HepG2 (cell line): Measurements from ENCODE around the gene SPACA4. TPM values are rescaled to one million over a fixed set of nuclear protein-coding genes. Genes with fewer than 3 reads are reported as not detected.
A peak's percentile ranks its signal among the peaks of the same experiment; 100 is the strongest.

Experiments
- BHLHE40 ChIP-seq: IDR thresholded peaks from 2 replicates; pipeline ENCODE4 v1.6.1; 2011; ENCODE audit warnings: low read length, improper control_type of control experiment
- CC2D1A ChIP-seq: sonication (generic); formaldehyde crosslinking; IDR thresholded peaks from 2 replicates; pipeline ENCODE4 v1.8.1; 2023; ENCODE audit warnings: mild to moderate bottlenecking, missing genetic modification reagents
- KDM4B ChIP-seq: sonication (generic); formaldehyde crosslinking; IDR thresholded peaks from 2 replicates; pipeline ENCODE4 v1.4.0; 2020; ENCODE audit warnings: missing genetic modification reagents
- MXD3 ChIP-seq: IDR thresholded peaks from 2 replicates; pipeline ENCODE4 v1.6.1; 2016; ENCODE audit warnings: mild to moderate bottlenecking, missing biosample characterization, missing genetic modification reagents
- PHF8 ChIP-seq: sonication (generic); formaldehyde crosslinking; IDR thresholded peaks from 2 replicates; pipeline ENCODE4 v1.5.0; 2020; ENCODE audit warnings: missing genetic modification reagents
- PRMT3 ChIP-seq: sonication (generic); formaldehyde crosslinking; IDR thresholded peaks from 2 replicates; pipeline ENCODE4 v1.8.1; 2022; ENCODE audit warnings: low read depth, mild to moderate bottlenecking, moderate library complexity, missing genetic modification reagents, borderline replicate concordance
- SALL1 ChIP-seq: sonication (generic); formaldehyde crosslinking; IDR thresholded peaks from 2 replicates; pipeline ENCODE4 v1.8.0; 2022; ENCODE audit warnings: mild to moderate bottlenecking, missing genetic modification reagents
- TRIM24 ChIP-seq: sonication (generic); formaldehyde crosslinking; IDR thresholded peaks from 2 replicates; pipeline ENCODE4 v1.8.0; 2022; ENCODE audit warnings: mild to moderate bottlenecking, missing genetic modification reagents
- ZBTB38 ChIP-seq: sonication (generic); formaldehyde crosslinking; IDR thresholded peaks from 2 replicates; pipeline ENCODE4 v1.5.1; 2020; ENCODE audit warnings: mild to moderate bottlenecking, missing genetic modification reagents
- ZBTB42 ChIP-seq: sonication (generic); formaldehyde crosslinking; IDR thresholded peaks from 2 replicates; pipeline ENCODE4 v1.5.0; 2020; ENCODE audit warnings: mild to moderate bottlenecking, missing genetic modification reagents
- ZNF296 ChIP-seq: sonication (generic); formaldehyde crosslinking; conservative IDR thresholded peaks from 2 replicates; pipeline ENCODE4 v1.5.0; 2020; ENCODE audit warnings: mild to moderate bottlenecking, missing genetic modification reagents
- ZNF432 ChIP-seq: sonication (generic); formaldehyde crosslinking; IDR thresholded peaks from 2 replicates; pipeline ENCODE4 v1.5.0; 2020; ENCODE audit warnings: missing genetic modification reagents, mild to moderate bottlenecking, borderline replicate concordance
- ZNF605 ChIP-seq: sonication (generic); formaldehyde crosslinking; IDR thresholded peaks from 2 replicates; pipeline ENCODE4 v1.8.0; 2022; ENCODE audit warnings: mild to moderate bottlenecking, missing genetic modification reagents
- ZNF616 ChIP-seq: sonication (generic); formaldehyde crosslinking; IDR thresholded peaks from 2 replicates; pipeline ENCODE4 v1.5.0; 2020; ENCODE audit warnings: low read depth, mild to moderate bottlenecking, missing genetic modification reagents
- polyA plus RNA-seq, 8 experiments: library from polyadenylated mRNA; depleted of rRNA in 3 of 8; stranded (reverse) in 7 of 8; unstranded in 1 of 8; fragments of >200 nt; fragmentation: Illumina TruSeq in 4 of 8; extraction: Trizol in 4 of 8; gene quantifications; 2 replicates each; pipeline versions ENCODE4 v1.2.1 to v1.2.3, GENCODE V29; 2011 to 2016; ENCODE audit warnings: low read depth in 4 of 8, missing spikeins in 1 of 8, mixed read lengths in 1 of 8; ENCODE audit not compliant: insufficient read depth in 1 of 8
- total RNA-seq, 5 experiments: library from RNA; depleted of rRNA; stranded (reverse); fragments of >200 nt; fragmentation: Illumina TruSeq; extraction: Trizol; gene quantifications; 2 replicates each; pipeline ENCODE4 v1.2.3, GENCODE V29; 2016; ENCODE audit warnings: low read depth in 1 of 5
- TF ChIP-seq, protein P1 (sequence below): sonication (generic); formaldehyde crosslinking; IDR thresholded peaks from 2 replicates; pipeline ENCODE4 v1.4.0; 2020; ENCODE audit warnings: missing genetic modification reagents
- TF ChIP-seq, protein P2 (sequence below): sonication (generic); formaldehyde crosslinking; conservative IDR thresholded peaks from 2 replicates; pipeline ENCODE4 v1.4.0; 2020; ENCODE audit warnings: missing genetic modification reagents
- TF ChIP-seq, protein P3 (sequence below): sonication (generic); formaldehyde crosslinking; IDR thresholded peaks from 2 replicates; pipeline ENCODE4 v1.4.0; 2020; ENCODE audit warnings: mild to moderate bottlenecking, low read depth, missing genetic modification reagents
- TF ChIP-seq, protein P4 (sequence below): sonication (generic); formaldehyde crosslinking; IDR thresholded peaks from 2 replicates; pipeline ENCODE4 v1.5.0; 2020; ENCODE audit warnings: mild to moderate bottlenecking, missing genetic modification reagents
- TF ChIP-seq, protein P5 (sequence below): sonication (generic); formaldehyde crosslinking; IDR thresholded peaks from 2 replicates; pipeline ENCODE4 v1.8.0; 2023; ENCODE audit warnings: mild to moderate bottlenecking, missing genetic modification reagents

Gene SPACA4
- total and polyA plus RNA-seq, 2 of the 13 experiments (the other 11 are each of a cell fraction or from before 2014, with no cell fraction given): not detected

GRCh38 chr19:48588670-48589401, 17.7 kb upstream of the SPACA4 start (continued):
- TF ChIP-seq ZNF432 (CRISPR knock-in tag): no peak
- no peak for TF ChIP-seq TRIM24 (CRISPR knock-in tag)
- no peak for TF ChIP-seq KDM4B (CRISPR knock-in tag)
- no peak for TF ChIP-seq PRMT3 (CRISPR knock-in tag)
- TF ChIP-seq MXD3 (CRISPR knock-in tag): no peak
- TF ChIP-seq, protein P1, sequence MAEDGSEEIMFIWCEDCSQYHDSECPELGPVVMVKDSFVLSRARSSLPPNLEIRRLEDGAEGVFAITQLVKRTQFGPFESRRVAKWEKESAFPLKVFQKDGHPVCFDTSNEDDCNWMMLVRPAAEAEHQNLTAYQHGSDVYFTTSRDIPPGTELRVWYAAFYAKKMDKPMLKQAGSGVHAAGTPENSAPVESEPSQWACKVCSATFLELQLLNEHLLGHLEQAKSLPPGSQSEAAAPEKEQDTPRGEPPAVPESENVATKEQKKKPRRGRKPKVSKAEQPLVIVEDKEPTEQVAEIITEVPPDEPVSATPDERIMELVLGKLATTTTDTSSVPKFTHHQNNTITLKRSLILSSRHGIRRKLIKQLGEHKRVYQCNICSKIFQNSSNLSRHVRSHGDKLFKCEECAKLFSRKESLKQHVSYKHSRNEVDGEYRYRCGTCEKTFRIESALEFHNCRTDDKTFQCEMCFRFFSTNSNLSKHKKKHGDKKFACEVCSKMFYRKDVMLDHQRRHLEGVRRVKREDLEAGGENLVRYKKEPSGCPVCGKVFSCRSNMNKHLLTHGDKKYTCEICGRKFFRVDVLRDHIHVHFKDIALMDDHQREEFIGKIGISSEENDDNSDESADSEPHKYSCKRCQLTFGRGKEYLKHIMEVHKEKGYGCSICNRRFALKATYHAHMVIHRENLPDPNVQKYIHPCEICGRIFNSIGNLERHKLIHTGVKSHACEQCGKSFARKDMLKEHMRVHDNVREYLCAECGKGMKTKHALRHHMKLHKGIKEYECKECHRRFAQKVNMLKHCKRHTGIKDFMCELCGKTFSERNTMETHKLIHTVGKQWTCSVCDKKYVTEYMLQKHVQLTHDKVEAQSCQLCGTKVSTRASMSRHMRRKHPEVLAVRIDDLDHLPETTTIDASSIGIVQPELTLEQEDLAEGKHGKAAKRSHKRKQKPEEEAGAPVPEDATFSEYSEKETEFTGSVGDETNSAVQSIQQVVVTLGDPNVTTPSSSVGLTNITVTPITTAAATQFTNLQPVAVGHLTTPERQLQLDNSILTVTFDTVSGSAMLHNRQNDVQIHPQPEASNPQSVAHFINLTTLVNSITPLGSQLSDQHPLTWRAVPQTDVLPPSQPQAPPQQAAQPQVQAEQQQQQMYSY (CRISPR knock-in tag): no peak
- TF ChIP-seq PHF8 (CRISPR knock-in tag): no peak
- no peak for TF ChIP-seq ZNF616 (CRISPR knock-in tag)
- no peak for TF ChIP-seq ZNF605 (CRISPR knock-in tag)
- TF ChIP-seq ZNF296: no peak
- TF ChIP-seq, protein P2, sequence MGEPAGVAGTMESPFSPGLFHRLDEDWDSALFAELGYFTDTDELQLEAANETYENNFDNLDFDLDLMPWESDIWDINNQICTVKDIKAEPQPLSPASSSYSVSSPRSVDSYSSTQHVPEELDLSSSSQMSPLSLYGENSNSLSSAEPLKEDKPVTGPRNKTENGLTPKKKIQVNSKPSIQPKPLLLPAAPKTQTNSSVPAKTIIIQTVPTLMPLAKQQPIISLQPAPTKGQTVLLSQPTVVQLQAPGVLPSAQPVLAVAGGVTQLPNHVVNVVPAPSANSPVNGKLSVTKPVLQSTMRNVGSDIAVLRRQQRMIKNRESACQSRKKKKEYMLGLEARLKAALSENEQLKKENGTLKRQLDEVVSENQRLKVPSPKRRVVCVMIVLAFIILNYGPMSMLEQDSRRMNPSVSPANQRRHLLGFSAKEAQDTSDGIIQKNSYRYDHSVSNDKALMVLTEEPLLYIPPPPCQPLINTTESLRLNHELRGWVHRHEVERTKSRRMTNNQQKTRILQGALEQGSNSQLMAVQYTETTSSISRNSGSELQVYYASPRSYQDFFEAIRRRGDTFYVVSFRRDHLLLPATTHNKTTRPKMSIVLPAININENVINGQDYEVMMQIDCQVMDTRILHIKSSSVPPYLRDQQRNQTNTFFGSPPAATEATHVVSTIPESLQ: no peak
- TF ChIP-seq ZBTB42 (CRISPR knock-in tag): no peak
- no peak for TF ChIP-seq BHLHE40
- 0 out of 2 replicates have a peak, but pooled peaks have one; percentile 19 for TF ChIP-seq ZBTB38 (CRISPR knock-in tag)
- no peak for TF ChIP-seq CC2D1A
- TF ChIP-seq, protein P3, sequence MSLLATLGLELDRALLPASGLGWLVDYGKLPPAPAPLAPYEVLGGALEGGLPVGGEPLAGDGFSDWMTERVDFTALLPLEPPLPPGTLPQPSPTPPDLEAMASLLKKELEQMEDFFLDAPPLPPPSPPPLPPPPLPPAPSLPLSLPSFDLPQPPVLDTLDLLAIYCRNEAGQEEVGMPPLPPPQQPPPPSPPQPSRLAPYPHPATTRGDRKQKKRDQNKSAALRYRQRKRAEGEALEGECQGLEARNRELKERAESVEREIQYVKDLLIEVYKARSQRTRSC (CRISPR knock-in tag): no peak
- TF ChIP-seq, protein P4, sequence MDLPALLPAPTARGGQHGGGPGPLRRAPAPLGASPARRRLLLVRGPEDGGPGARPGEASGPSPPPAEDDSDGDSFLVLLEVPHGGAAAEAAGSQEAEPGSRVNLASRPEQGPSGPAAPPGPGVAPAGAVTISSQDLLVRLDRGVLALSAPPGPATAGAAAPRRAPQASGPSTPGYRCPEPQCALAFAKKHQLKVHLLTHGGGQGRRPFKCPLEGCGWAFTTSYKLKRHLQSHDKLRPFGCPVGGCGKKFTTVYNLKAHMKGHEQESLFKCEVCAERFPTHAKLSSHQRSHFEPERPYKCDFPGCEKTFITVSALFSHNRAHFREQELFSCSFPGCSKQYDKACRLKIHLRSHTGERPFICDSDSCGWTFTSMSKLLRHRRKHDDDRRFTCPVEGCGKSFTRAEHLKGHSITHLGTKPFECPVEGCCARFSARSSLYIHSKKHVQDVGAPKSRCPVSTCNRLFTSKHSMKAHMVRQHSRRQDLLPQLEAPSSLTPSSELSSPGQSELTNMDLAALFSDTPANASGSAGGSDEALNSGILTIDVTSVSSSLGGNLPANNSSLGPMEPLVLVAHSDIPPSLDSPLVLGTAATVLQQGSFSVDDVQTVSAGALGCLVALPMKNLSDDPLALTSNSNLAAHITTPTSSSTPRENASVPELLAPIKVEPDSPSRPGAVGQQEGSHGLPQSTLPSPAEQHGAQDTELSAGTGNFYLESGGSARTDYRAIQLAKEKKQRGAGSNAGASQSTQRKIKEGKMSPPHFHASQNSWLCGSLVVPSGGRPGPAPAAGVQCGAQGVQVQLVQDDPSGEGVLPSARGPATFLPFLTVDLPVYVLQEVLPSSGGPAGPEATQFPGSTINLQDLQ (CRISPR knock-in tag): no peak
- TF ChIP-seq, protein P5, sequence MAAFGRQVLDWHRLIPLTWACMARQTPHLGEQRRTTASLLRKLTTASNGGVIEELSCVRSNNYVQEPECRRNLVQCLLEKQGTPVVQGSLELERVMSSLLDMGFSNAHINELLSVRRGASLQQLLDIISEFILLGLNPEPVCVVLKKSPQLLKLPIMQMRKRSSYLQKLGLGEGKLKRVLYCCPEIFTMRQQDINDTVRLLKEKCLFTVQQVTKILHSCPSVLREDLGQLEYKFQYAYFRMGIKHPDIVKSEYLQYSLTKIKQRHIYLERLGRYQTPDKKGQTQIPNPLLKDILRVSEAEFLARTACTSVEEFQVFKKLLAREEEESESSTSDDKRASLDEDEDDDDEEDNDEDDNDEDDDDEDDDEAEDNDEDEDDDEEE (CRISPR knock-in tag): no peak
- TF ChIP-seq SALL1 (CRISPR knock-in tag): peak; percentile 58; the same call in 1 of the 2 replicates
